Right lobe of liver (tissue), 4 donors: Measurements from ENCODE around the gene WEE1.

ENCODE experiments used
- CTCF ChIP-seq, 4 donors: fragments of 200-600 bp in 3 of 4; fragments of 450-650 bp in 1 of 4; IDR thresholded peaks; one replicate each; pipeline versions ENCODE4 v1.5.1 to v1.8.0; 2016 to 2022; ENCODE audit warnings: antibody characterized with exemption in 4 of 4, mild to moderate bottlenecking in 2 of 4
- POLR2A ChIP-seq: fragments of 450-650 bp; IDR thresholded peaks from one replicate; pipeline ENCODE4 v1.6.1; 2017; ENCODE audit warnings: antibody characterized with exemption, mild to moderate bottlenecking
- donor health status: DM: no; HTN: no; CAD: no.
- donor health status: DM: no; HTN: no; CAD: no.
- donor health status: DM: no; HTN: yes; CAD: no.

GRCh38 chr11:9577556-9577955, 4.1 kb downstream of the WEE1 start:
- no peak for TF ChIP-seq CTCF (IDR thresholded peaks at IDR 0.05)
- no peak for TF ChIP-seq POLR2A
